Placental pericyte (primary cell): ENCODE measurements around the gene ATP5MC3. TPM values are rescaled to one million over a fixed set of nuclear protein-coding genes. Genes with fewer than 3 reads are reported as not detected.

Experiments
- small RNA-seq: library from RNA; depleted of rRNA; stranded (forward); fragments of <200 nt; gene quantifications from one replicate; pipeline ENCODE3, GENCODE V24; 2012; ENCODE audit warnings: low replicate concordance
- total RNA-seq: library from RNA; depleted of rRNA; stranded (reverse); fragments of >200 nt; gene quantifications from 2 replicates; pipeline ENCODE4 v1.2.3, GENCODE V29; 2012

The ATP5MC3 gene
- total RNA-seq, result 56.2 and 150 TPM in 2 replicates

GRCh38 chr2:175181104-175181876, at the start of gene ATP5MC3:
Gene ATP5MC3 (minus strand): TSS chr2:175181710. CDS start chr2:175181393, 317 bp downstream.

GRCh38 chr2:175167792-175168563, 13.5 kb downstream of the ATP5MC3 start, which contains the start of gene ATF2:
Gene ATF2 (minus strand): TSS chr2:175168203. CDS start chr2:175136443, 31,760 bp downstream.

Small RNAs within 50 kb of the gene (small RNA-seq; reads per million reads assigned to genes)
- not detected for gene MIR933

Other genes with a start within 250 kb of the ATP5MC3 start
- gene CHN1, start 176.3 kb downstream of the ATP5MC3 start, total RNA-seq, result 72.2 and 153 TPM in 2 replicates
- gene ATF2, start 13.5 kb downstream of the ATP5MC3 start, total RNA-seq, result 66.9 and 109 TPM in 2 replicates